Peyer's patch (tissue), 4 donors: Measurements from ENCODE around the gene L1CAM.

Experiments used
- CTCF ChIP-seq, 6 experiments: fragments of 450-650 bp in 4 of 6; fragments of 200-600 bp in 2 of 6; sonication (generic) in 1 of 6; IDR thresholded peaks; one replicate each; pipeline ENCODE4 v1.5.1; 2017 to 2019; ENCODE audit warnings: antibody characterized with exemption in 6 of 6, mild to moderate bottlenecking in 3 of 6, moderate library complexity in 1 of 6
- POLR2A ChIP-seq, 2 donors: fragments of 450-650 bp; IDR thresholded peaks; one replicate each; pipeline ENCODE4 v1.5.1; 2017; ENCODE audit warnings: antibody characterized with exemption in 2 of 2, mild to moderate bottlenecking in 2 of 2, moderate library complexity in 2 of 2

GRCh38 chrX:153933748-153934147 lies 47.8 kb upstream of the L1CAM start:
- TF ChIP-seq CTCF (IDR thresholded peaks at IDR 0.05) (no peak), POLR2A (IDR thresholded peaks at IDR 0.05) (no peak)
